GM11168 (cell line): Measurements from ENCODE around the gene EVX2.

Source experiments
- in situ Hi-C: fragments of 300-500 bp; cut with MboI; formaldehyde crosslinking; loops from one replicate; pipeline ENCODE4 v1.12.0; 2022; ENCODE audit warnings: low sequenced_read_pairs; ENCODE audit not compliant: unreplicated experiment

EVX2 gene

DNA sequence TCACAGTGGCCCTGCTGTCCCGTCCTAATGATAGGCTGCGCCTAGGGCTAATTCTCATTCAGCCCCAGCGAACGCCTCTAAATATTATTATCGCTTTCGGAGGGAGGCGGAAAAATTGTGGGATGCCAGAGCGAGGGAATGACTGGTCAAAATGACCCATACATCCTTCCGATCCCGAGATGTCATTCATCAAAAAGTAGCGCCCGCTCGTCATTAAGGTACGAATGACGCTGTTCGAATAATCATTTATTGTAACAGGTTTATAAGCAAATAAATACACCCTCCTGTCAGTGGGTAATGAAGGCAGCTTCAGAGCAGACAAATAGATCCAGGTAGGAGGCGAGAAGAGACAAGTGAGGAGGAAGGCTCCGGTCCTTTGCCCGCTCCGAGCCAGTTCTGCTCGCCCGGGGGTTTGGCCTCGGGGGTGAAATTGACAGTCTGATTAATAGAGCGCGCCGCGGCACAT lies at the start of gene EVX2:
Gene EVX2, minus strand, starts transcription at position 167 of the 466 bp plus-strand sequence. CDS start 186 bp downstream, outside the sequence.
- in situ Hi-C loops, result no loop called here

DNA sequence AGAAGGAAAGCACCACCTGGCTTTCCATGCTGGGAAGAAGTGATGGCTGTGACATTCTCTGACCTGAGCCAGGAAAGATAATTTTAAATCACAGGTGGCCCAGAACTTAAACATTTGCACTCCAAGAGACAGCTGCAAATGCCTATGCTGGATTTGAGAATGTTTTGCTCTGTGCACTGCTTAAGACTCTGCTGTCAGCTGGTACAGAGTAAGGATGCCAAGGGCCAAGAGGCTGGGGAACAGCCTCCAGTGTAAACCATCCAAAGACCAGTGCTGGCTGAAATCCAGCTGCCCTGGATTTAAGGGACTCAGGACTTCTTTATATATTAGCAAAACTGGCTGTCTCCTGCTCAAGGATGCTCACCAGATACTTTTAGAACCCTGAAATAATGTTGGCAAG lies 49.6 kb upstream of the EVX2 start:
- in situ Hi-C loops, result loop anchor here (25.0 kb wide), 2 partner anchors 429 to 679 kb away; no protein-coding TSS in a partner anchor

DNA sequence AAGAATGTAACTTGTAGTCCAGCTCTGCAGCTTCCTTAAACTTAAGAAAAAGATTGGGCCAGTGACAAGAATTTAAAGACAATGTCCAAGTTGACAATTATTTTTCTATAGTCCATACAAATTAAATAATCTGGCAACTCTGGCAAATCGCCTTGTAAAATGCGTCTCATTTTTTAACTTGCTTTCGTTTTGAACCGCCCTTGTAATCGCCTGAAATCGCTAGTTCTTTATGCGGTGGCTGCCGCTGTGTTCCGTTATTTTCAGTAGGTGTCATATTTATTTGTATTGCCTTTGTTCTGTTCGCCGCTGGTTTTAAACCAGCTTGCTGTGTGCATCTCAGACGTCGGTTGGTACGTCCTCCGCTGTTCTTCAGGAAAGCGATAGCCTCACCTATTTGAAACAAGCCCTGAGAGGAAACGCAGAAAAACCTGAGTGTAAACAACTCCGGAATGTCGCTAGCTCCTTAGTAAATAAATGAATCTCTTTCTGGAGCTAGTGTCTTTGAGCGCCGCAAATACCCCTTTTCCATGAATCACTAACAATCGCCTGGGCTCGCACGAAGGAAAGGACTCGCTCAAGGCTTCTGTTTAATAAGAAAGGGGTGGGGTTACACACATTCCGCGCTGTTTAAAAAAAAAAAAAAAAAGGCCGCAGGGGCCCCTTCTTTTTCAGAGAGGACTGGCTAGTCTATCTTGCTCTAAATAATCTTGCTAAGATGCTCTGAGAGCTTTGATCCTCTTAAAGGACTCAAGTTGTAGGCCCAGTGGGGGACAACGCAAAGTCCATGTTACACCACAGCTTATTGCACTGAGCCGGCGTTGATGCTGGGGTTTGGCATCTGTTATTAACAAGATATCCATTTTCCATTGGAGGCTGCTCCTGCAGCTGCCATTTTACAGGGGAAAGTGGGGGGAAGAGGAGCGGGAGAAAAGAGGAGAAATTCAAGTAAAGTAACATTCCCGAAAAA lies 48.7 kb upstream of the EVX2 start:
- in situ Hi-C loops, result loop anchor here (25.0 kb wide), 2 partner anchors 430 to 680 kb away; no protein-coding TSS in a partner anchor

DNA sequence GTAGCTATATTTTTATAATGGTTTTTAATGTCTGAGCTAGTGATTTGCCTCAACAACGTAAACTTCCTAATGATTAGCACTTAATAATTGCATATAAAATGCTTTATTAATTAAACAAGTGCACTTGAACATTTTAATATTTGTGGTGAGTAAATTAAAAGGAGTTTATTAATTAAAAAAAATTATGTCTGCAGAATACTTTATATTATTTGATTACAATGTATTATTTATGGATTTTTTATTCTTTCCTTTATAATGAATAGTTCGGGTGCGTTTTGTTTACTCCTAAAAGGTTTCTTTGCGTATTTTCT lies 48.0 kb upstream of the EVX2 start:
- in situ Hi-C loops, result loop anchor here (25.0 kb wide), 2 partner anchors 430 to 680 kb away; no protein-coding TSS in a partner anchor

DNA sequence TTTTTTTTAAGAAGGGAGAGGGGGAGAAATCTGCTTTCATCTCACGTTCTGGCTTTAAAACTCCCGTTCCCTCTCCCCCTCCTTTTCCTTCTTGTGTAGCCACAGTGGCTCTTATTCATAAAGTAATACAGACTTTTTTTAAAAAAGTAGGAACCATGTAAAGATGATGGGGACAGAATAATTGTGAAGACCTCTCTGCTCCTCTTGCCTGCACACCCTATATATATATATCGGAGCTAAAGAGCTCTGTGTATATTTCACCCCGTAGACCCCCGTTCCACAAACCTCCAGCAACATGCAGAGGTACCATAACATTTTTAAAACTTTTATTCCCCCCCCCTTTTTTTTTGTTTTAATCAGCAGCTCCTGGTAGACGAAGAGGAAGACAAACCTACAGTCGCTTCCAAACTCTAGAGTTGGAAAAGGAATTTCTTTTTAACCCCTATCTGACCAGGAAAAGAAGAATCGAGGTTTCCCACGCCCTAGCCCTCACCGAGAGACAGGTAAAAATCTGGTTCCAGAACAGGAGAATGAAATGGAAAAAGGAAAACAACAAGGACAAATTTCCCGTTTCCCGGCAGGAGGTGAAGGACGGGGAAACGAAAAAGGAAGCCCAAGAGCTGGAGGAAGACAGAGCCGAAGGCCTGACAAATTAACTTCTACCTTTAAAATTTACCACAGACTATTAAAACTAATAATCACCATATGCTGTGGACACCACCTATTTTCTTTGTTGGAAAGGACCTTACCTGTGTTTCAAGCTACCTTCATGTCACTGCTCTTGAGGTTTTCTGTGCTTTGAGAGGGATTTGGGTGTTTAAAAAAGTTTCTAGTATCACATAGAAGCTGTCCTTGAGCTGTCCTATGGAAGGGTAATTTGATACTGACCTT lies 47.4 kb upstream of the EVX2 start:
- in situ Hi-C loops, result loop anchor here (25.0 kb wide), 2 partner anchors 431 to 681 kb away; no protein-coding TSS in a partner anchor

DNA sequence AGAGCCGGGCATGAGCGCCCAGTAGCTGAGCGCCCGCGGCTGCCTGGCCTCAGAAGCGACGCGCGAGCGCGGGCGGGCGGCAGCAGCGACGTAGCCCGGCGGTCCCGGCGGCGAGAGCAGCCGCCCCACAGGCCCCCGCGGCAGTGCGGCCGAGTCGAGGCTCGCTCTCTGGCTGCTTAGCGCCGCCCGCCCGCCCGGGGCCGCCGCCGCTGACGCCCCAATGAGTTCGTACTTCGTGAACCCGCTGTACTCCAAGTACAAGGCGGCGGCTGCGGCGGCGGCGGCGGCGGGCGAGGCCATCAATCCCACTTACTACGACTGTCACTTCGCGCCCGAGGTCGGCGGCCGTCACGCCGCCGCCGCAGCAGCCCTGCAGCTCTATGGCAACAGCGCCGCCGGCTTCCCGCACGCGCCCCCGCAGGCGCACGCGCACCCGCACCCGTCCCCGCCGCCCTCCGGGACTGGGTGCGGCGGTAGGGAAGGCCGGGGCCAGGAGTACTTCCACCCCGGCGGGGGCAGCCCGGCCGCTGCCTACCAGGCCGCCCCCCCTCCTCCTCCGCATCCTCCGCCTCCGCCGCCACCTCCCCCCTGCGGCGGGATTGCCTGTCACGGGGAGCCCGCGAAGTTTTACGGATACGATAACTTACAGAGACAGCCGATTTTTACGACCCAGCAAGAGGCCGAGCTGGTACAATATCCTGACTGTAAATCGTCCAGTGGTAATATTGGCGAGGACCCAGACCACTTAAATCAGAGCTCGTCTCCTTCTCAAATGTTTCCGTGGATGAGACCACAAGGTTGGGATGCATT lies 46.6 kb upstream of the EVX2 start:
- in situ Hi-C loops, result loop anchor here (25.0 kb wide), 2 partner anchors 432 to 682 kb away; no protein-coding TSS in a partner anchor

DNA sequence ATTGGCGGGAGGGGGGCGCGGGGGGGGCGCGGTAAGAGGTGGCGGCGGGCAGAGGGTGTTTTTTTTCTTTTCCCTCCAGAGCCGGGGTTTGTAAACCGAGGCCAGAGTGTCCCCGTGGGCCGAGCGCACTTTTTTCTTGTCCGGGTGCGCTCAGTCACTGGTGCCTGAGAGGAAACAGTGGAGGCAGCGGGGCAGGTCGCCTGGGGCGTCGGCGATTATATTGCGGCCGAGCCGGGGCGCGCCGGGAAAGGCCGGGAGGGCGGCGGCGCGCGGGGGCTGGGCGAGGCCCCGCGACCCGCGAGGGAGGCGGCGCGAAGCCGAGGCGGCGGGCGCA lies 46.0 kb upstream of the EVX2 start:
- in situ Hi-C loops, result loop anchor here (10.0 to 25.0 kb wide), 4 partner anchors 433 to 1015 kb away; no protein-coding TSS in a partner anchor

DNA sequence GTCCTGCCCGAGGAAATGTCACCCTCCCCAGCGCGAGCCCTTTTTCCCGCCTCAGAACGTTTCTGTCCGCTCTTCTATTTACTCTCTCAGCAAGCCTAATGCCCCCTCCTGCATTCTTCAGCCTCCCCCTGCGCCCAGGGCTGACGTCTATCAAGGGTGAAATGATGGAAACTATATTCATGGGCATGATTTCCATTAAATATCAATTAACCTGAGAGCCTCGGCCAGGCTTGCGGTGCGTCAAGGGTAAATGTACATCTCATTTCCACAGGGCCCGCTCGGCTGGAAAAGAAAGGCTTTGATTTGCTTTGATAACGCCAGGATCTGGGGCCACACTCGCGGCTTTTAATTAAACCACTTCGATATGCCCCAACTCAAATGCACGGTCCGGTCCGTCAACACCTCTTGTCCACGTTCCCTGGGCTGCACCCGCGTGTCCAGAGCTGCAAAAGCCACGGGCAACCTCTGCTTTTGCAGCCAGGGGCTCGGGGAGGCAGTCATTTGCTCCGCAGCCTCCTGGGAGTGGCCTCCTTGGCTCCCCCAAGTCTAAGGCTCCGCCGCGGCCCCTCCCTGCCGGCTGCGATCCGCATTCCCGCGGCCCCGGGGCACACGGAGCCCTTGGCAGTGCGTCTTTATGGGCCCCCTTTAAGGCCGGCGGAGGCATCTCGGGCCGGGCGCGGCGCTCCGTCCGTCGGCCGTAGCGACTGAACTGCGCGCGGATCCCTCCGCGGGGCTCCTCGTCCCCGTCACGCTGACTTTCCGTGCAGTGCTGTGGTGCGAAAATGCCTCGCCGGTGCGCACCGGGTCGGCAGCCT lies 45.4 kb upstream of the EVX2 start, which contains the start of gene HOXD8:
Gene HOXD8, plus strand, starts transcription at position 724 of the 815 bp plus-strand sequence. CDS start 662 bp downstream, outside the sequence.
- in situ Hi-C loops, result loop anchor here (10.0 to 25.0 kb wide), 4 partner anchors 433 to 1016 kb away; no protein-coding TSS in a partner anchor

DNA sequence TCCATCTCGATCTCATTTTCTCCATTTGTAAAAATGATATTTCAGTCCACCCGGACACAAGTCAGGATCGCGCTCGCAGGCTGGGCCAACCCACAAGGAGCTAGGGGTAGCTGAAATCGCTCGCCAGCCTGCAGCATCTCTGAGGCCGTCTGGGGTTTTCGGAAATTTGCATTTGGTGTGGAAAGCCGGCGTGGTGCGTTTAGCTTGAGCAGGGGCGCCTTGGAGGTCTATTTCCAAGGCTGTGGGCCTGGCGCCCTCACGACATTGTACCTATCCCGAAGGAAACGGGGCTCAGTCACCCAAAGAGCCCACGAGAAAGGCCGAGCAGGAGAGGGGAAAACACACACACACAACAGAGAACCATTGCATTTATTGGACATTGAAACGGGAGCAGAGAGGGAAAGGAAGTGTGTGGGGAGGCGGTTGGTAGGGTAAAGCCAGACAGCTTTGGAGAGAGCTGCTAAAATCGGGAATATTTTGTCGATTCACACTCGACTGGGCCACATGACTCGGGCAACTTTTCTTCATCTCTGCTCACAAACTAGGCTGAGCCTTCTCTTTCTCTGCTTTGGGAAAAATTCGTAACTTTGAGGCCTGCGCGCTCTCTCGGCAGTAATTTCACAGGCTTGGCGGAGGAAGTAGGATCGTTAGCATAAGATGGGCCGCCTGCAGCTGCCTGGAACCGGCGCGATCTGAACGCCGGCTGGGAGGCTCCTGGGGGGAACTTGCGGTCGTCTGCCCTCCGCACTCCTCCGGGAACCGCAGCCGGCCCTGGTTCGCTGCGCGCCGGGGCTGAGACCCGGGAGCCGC lies 44.6 kb upstream of the EVX2 start:
- in situ Hi-C loops, result loop anchor here (10.0 to 25.0 kb wide), 4 partner anchors 434 to 1016 kb away; no protein-coding TSS in a partner anchor

DNA sequence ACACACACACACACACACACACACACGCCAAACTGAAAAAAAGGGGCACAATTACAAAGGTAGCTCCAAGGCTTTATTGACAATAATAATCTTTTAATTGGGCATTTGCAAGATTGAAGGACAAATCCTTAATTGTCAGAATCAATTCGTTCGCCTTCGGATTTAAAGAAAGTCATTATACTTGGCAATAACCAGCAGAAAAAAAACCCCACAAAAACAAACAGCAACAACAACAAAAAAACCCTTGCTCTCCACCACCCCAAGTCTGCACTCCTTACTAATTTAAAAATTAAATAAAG lies 44.0 kb upstream of the EVX2 start:
- in situ Hi-C loops, result loop anchor here (10.0 to 25.0 kb wide), 4 partner anchors 435 to 1017 kb away; no protein-coding TSS in a partner anchor

DNA sequence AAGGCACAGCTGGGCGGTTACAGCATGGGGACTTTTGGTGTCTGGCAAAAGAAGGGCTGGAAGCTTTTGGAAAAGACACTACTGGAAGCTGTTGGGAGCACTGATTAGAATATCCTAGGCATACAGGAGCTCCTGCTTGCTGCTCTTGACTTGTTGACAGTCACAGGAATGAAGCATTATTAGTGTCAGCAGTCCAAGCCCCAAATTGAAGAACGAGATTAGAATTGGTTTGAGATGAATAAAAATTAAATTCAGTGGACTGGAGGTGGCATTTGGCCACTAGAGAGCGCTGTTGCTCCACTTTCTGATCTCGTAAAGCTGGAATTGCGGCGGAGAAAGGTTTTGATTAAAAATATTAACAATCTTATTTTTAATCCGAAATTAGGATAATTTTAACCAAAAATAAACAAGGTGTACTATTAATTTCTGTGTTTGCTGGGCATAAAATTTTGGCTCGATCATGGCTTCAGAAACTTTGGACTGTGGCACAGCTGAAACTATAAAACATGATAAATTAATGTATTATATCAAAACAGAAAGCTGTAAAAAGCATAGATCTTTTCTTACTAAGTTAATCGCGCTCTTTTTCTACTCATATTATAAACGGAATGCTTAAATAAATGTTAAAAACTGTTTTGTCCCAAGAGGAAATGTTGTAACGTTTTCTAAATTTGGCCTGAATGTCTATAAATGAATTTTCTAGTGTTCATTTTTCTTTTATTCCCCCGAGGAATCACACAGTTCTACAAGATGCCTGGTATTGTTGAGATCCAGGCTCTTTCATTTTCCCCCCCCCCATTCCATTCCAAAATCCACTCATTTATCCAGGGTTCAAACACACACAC lies 43.4 kb upstream of the EVX2 start:
- in situ Hi-C loops, result loop anchor here (10.0 to 25.0 kb wide), 4 partner anchors 435 to 1018 kb away; no protein-coding TSS in a partner anchor

DNA sequence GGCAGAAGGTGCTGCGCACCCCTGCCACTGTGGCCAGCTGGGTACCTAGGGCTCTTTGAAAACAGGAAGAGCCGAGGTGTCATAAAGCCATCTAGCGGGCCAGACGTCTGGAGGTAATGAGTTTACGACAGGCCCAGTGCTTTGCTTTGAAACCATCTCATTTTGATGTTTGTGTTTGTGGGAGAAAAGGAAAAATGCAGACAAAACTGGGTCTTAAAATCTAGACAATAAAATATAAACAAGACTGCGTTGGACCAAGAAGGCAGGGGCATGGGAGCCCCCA lies 42.0 kb upstream of the EVX2 start:
- in situ Hi-C loops, result loop anchor here (10.0 to 25.0 kb wide), 4 partner anchors 437 to 1019 kb away; no protein-coding TSS in a partner anchor

DNA sequence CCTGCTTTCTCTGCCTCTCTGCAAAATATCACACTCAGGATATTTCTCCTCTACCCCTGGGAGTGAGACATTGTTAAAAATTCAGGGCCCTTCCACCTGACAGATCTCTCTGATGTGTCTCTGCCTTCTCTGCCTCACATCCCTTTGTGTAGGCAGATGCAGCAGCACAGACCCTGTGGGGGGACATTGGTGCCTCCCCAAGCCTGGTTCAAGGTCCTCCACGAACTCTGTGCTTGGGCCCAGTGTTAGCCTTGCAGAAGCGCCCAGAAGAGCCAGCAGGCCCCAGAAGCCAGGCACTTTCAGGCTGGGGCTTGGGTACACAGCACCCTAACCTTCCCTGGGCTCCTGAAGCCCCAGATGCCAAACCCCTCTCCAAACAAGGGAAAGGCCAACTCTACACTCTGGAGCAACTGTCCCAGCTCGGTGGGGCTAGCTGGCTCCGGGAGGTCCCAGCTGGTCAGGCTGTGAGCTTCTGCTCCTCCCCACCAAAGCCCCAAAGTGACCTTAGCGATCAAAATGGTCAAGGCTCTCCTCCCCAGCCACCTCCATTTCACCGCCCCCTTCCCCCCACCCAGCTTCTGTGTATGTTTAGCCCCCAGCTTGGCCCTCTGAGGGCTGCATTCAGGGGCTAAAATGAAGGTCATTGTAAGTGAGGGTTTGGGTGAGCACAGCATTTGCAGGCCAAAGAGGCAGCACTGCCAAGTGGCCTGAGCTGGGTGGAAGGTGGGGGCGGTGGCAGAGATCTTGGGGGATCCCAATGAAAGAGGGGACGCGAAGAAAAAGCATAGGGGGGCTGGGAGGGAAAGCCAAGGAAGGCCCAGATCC lies 41.4 kb upstream of the EVX2 start:
- in situ Hi-C loops, result loop anchor here (10.0 to 25.0 kb wide), 4 partner anchors 437 to 1020 kb away; no protein-coding TSS in a partner anchor

DNA sequence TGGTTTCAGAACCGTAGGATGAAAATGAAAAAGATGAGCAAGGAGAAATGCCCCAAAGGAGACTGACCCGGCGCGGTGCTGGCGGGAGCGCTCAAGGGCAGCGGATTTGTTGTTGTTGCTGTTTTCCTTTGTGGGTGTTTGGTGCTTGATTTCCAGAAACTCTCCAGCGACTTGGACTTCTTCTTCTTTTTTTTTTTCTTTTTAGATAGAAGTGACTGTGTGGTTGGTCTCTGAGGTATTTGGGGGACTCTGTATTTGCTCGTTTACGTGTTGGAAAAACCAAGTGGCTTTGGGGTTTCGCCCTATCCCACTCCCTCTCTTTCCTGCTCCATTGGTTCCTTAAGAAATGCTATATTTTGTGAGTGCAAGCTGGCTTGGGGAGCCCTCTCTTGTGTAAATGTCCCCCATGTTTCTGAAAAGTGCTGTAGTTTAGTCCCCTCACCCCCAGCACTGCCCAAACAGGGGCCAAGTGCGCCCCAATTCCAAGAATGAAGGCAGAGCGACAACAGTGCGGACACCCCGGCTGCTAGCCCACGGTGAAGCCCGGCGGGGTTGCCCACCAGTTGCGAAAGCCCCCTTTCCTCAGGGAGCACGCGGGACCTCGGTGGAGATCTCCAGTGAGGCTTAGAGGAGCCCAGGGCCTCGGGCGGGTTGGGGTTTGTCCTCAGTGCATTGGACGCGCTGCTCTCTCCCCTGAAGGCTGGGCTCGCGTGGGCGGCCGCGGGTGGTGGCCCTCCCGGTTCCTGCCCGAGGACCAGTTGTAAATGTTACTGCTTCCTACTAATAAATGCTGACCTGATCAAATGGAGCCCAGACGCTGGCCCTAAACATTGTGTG lies 40.6 kb upstream of the EVX2 start:
- in situ Hi-C loops, result loop anchor here (10.0 kb wide), 2 partner anchors 510 to 1020 kb away; no protein-coding TSS in a partner anchor
